Activated CD8-positive, alpha-beta memory T cell treated with anti-CD3 and anti-CD28 coated beads, Interleukin-2, amount 50 U/mL, for 1 hour (primary cell): ENCODE data around the gene OTOG.

Experiments used
- DNase-seq: peaks from one replicate; pipeline ENCODE4 v3.0.0-alpha.2; 2020; ENCODE audit errors: extremely low read depth

Gene OTOG

GRCh38 chr11:17541330-17541885, 5.7 kb upstream of the OTOG start:
- no peak for DNase-seq

GRCh38 chr11:17542249-17542648, 4.8 kb upstream of the OTOG start:
- DNase-seq, result no peak

- DNase-seq, result no peak
These were observed 4.0 kb upstream of the OTOG start for GRCh38 chr11:17543041-17543440.

- DNase-seq, result no peak
These were observed 3.4 kb upstream of the OTOG start for GRCh38 chr11:17543574-17544180.

- no peak for DNase-seq
These were observed 2.9 kb upstream of the OTOG start, which contains the start of gene USH1C for GRCh38 chr11:17544181-17544622. Gene USH1C, minus strand, starts transcription at chr11:17544416. Its CDS starts 109 bp downstream, at chr11:17544307.

- DNase-seq, result no peak
These were observed 819 bp upstream of the OTOG start for GRCh38 chr11:17546240-17546639.

- DNase-seq, result no peak
These were observed 873 bp downstream of the OTOG start for GRCh38 chr11:17547932-17548331.

GRCh38 chr11:17548444-17548843, 1.4 kb downstream of the OTOG start:
- DNase-seq, result no peak

GRCh38 chr11:17550450-17551346, 3.6 kb downstream of the OTOG start:
- DNase-seq, result no peak

GRCh38 chr11:17551347-17552040, 4.4 kb downstream of the OTOG start:
- DNase-seq, result no peak

- no peak for DNase-seq
These were observed 4.9 kb downstream of the OTOG start for GRCh38 chr11:17552041-17552355.

- no peak for DNase-seq
These were observed 5.6 kb downstream of the OTOG start for GRCh38 chr11:17552392-17553248.

GRCh38 chr11:17553249-17553546, 6.1 kb downstream of the OTOG start:
- no peak for DNase-seq

GRCh38 chr11:17554487-17554886, 7.4 kb downstream of the OTOG start:
- DNase-seq, result no peak

- no peak for DNase-seq
These were observed 9.9 kb downstream of the OTOG start for GRCh38 chr11:17556999-17557398.

GRCh38 chr11:17558025-17558780, 11.1 kb downstream of the OTOG start:
- DNase-seq, result no peak

GRCh38 chr11:17558916-17559315, 11.9 kb downstream of the OTOG start:
- DNase-seq, result no peak

- DNase-seq, result no peak
These were observed 12.5 kb downstream of the OTOG start for GRCh38 chr11:17559341-17560087.

GRCh38 chr11:17560281-17561110, 13.4 kb downstream of the OTOG start:
- no peak for DNase-seq
